K562 (cell line): ENCODE data around the gene MAN1A1. TPM values are rescaled to one million over a fixed set of nuclear protein-coding genes. Genes with fewer than 3 reads are reported as not detected.

Source experiments
- ADNP ChIP-seq: fragments of 200-800 bp; sonication (Bioruptor generic); IDR thresholded peaks from 2 replicates; pipeline ENCODE4 v1.6.1; 2016; ENCODE audit warnings: missing genetic modification characterization, missing compliant biosample characterization
- C11orf30 ChIP-seq: fragments of 450-650 bp; IDR thresholded peaks from 2 replicates; pipeline ENCODE4 v1.6.1; 2016; ENCODE audit warnings: low read depth, mild to moderate bottlenecking
- CREB5 ChIP-seq: fragments of 250-450 bp; sonication (Bioruptor Pico); IDR thresholded peaks from 2 replicates; pipeline ENCODE4 v1.5.0; 2020; ENCODE audit warnings: mild to moderate bottlenecking
- DEAF1 ChIP-seq: fragments of 450-650 bp; formaldehyde crosslinking; IDR thresholded peaks from 2 replicates; pipeline ENCODE4 v1.4.0; 2020; ENCODE audit warnings: mild to moderate bottlenecking, moderate library complexity
- ELF1 ChIP-seq: fragments of 200-800 bp; sonication (Bioruptor generic); IDR thresholded peaks from 2 replicates; pipeline ENCODE4 v1.6.1; 2016; ENCODE audit warnings: missing genetic modification characterization, missing compliant biosample characterization
- FOXJ3 ChIP-seq: sonication (generic); formaldehyde crosslinking; IDR thresholded peaks from 2 replicates; pipeline ENCODE4 v1.4.0; 2020; ENCODE audit warnings: mild to moderate bottlenecking, missing genetic modification reagents
- GABPA ChIP-seq: fragments of 200-800 bp; sonication (Bioruptor generic); conservative IDR thresholded peaks from 2 replicates; pipeline ENCODE4 v1.6.1; 2016; ENCODE audit warnings: low read depth, missing genetic modification characterization, missing compliant biosample characterization
- HES1 ChIP-seq: fragments of 450-650 bp; IDR thresholded peaks from 2 replicates; pipeline ENCODE4 v1.6.1; 2016; ENCODE audit warnings: low read depth, mild to moderate bottlenecking, moderate library complexity
- HSF4 ChIP-seq: fragments of 250-450 bp; sonication (Bioruptor Pico); IDR thresholded peaks from 2 replicates; pipeline ENCODE4 v2.1.2; 2022; ENCODE audit warnings: mild to moderate bottlenecking, moderate library complexity, borderline replicate concordance
- JUNB ChIP-seq: fragments of 450-650 bp; formaldehyde crosslinking; conservative IDR thresholded peaks from 2 replicates; pipeline ENCODE4 v1.4.0; 2020; ENCODE audit warnings: mild to moderate bottlenecking
- KAT7 ChIP-seq: sonication (generic); formaldehyde crosslinking; IDR thresholded peaks from 2 replicates; pipeline ENCODE4 v1.8.0; 2022; ENCODE audit warnings: missing genetic modification reagents, mild to moderate bottlenecking, borderline replicate concordance
- KAT8 ChIP-seq: fragments of 450-650 bp; IDR thresholded peaks from 2 replicates; pipeline ENCODE4 v1.6.1; 2016; ENCODE audit warnings: low read depth, mild to moderate bottlenecking
- MITF ChIP-seq: IDR thresholded peaks from 2 replicates; pipeline ENCODE4 v1.6.1; 2014; ENCODE audit warnings: antibody characterized with exemption
- NFRKB ChIP-seq: fragments of 450-650 bp; IDR thresholded peaks from 2 replicates; pipeline ENCODE4 v1.6.1; 2016; ENCODE audit warnings: low read depth
- NR1H2 ChIP-seq: sonication (generic); formaldehyde crosslinking; IDR thresholded peaks from 2 replicates; pipeline ENCODE4 v1.4.0; 2020; ENCODE audit warnings: mild to moderate bottlenecking, missing genetic modification reagents
- PATZ1 ChIP-seq: fragments of 250-450 bp; sonication (Bioruptor Pico); IDR thresholded peaks from 2 replicates; pipeline ENCODE4 v1.5.0; 2020; ENCODE audit warnings: mild to moderate bottlenecking, borderline replicate concordance
- PHTF2 ChIP-seq: fragments of 250-450 bp; sonication (Bioruptor Pico); IDR thresholded peaks from 2 replicates; pipeline ENCODE4 v1.5.0; 2021; ENCODE audit warnings: mild to moderate bottlenecking
- SLC30A9 ChIP-seq: fragments of 250-450 bp; sonication (Bioruptor Pico); IDR thresholded peaks from 2 replicates; pipeline ENCODE4 v1.8.0; 2022; ENCODE audit warnings: mild to moderate bottlenecking, moderate library complexity
- SMAD1 ChIP-seq: fragments of 150-350 bp; IDR thresholded peaks from 2 replicates; pipeline ENCODE4 v1.6.1; 2014; ENCODE audit warnings: low read length, low read depth; ENCODE audit not compliant: partially characterized antibody
- TAF15 ChIP-seq: fragments of 200-400 bp; formaldehyde crosslinking; IDR thresholded peaks from 2 replicates; pipeline ENCODE4 v1.6.1; 2017; ENCODE audit warnings: mild to moderate bottlenecking, low read depth, low read length, moderate library complexity
- TEAD1 ChIP-seq, 2 experiments: fragments of 450-650 bp in 1 of 2; sonication (generic) in 1 of 2; formaldehyde crosslinking; IDR thresholded peaks; 2 replicates each; pipeline versions ENCODE4 v1.4.0 to v1.8.0; 2020 to 2022; ENCODE audit warnings: mild to moderate bottlenecking in 2 of 2, missing genetic modification reagents in 1 of 2
- ZKSCAN8 ChIP-seq: fragments of 200-800 bp; sonication (Bioruptor generic); IDR thresholded peaks from 2 replicates; pipeline ENCODE4 v1.6.1; 2016; ENCODE audit warnings: missing genetic modification characterization, missing compliant biosample characterization
- ZNF316 ChIP-seq: fragments of 450-650 bp; IDR thresholded peaks from 2 replicates; pipeline ENCODE4 v1.6.1; 2016
- ZNF644 ChIP-seq: fragments of 200-800 bp; sonication (Bioruptor generic); IDR thresholded peaks from 2 replicates; pipeline ENCODE4 v1.6.1; 2016; ENCODE audit warnings: low read depth, missing genetic modification characterization, missing compliant biosample characterization
- polyA plus RNA-seq, 8 experiments: library from polyadenylated mRNA; depleted of rRNA in 4 of 8; stranded (reverse) in 5 of 8; unstranded in 3 of 8; fragments of >200 nt; fragmentation: Nextera tagmentation in 2 of 8; fragmentation: Illumina TruSeq in 1 of 8; extraction: Ambion mirVana in 2 of 8; extraction: Trizol in 1 of 8; gene quantifications; 2 replicates each; pipeline versions ENCODE4 v1.2.1 to v1.2.3, GENCODE V29; 2011 to 2014; ENCODE audit warnings: inconsistent platforms in 1 of 8, missing spikeins in 1 of 8
- total RNA-seq, 7 experiments: library from RNA; depleted of rRNA in 6 of 7; stranded (reverse); fragments of >200 nt in 6 of 7; fragmentation: Illumina TruSeq in 2 of 7; extraction: Trizol in 2 of 7; gene quantifications; 2 replicates each; pipeline versions ENCODE4 v1.2.1 to v1.2.3, GENCODE V29; 2011 to 2021; ENCODE audit warnings: low replicate concordance in 1 of 7

The MAN1A1 gene
- total and polyA plus RNA-seq, 9 of the 15 experiments (the other 6 are each of a cell fraction or from before 2014, with no cell fraction given): 24.5 to 78.4 (median 59.7) TPM

GRCh38 chr6:119259027-119259426, 90.5 kb downstream of the MAN1A1 start (continued):
- TF ChIP-seq PHTF2 (no peak), KAT8 (no peak), HES1 (no peak), TAF15 (no peak), NFRKB (no peak), DEAF1 (no peak), JUNB (CRISPR knock-in tag) (no peak), ELF1 (tag) (no peak), FOXJ3 (CRISPR knock-in tag) (no peak), ZNF644 (tag) (no peak), CREB5 (CRISPR knock-in tag) (no peak), NR1H2 (no peak), HSF4 (CRISPR knock-in tag) (no peak), MITF (no peak), ZNF316 (peak; percentile 88), SMAD1 (no peak), C11orf30 (peak; percentile 87), ZKSCAN8 (CRISPR knock-in tag) (peak; percentile 91), ADNP (tag) (peak; percentile 45; the same call in 1 of the 2 replicates), KAT7 (CRISPR knock-in tag) (no peak), GABPA (tag) (no peak), SLC30A9 (CRISPR knock-in tag) (no peak), PATZ1 (no peak), TEAD1 (CRISPR knock-in tag; IDR thresholded peaks at IDR 0.05) (no peak)
